IMR-90 (cell line): Measurements from ENCODE around the gene IFFO2. TPM values are rescaled to one million over a fixed set of nuclear protein-coding genes. Genes with fewer than 3 reads are reported as not detected.

Experiments
- ATAC-seq: fragments of 200-7000 bp; cut with Tn5 transposase; 2 replicates; pipeline ENCODE4 v1.9.1; 2020; ENCODE audit warnings: low read depth, mild to moderate bottlenecking, moderate library complexity
- BruUV-seq: library from RNA; stranded (reverse); fragments of 400-500 nt; replicated peaks from 2 replicates; lab custom pipeline; 2021; lab: Mats Ljungman, UMichigan
- CTCF ChIA-PET: fragments of 300-600 bp; formaldehyde crosslinking; extraction: SDS; loops from one replicate; lab custom pipeline; 2021; ENCODE audit warnings: antibody characterized with exemption; lab: Yijun Ruan, JAX
- POLR2A ChIA-PET: fragments of 300-600 bp; sonication (Branson Sonifier 250); formaldehyde crosslinking; loops from one replicate; lab custom pipeline; 2022; ENCODE audit warnings: antibody characterized with exemption; ENCODE audit not compliant: unreplicated experiment; lab: Charles Lee
- DNase-seq: peaks from one replicate; pipeline ENCODE4 v3.0.0; 2013
- H2AFZ ChIP-seq: replicated peaks from 2 replicates; pipeline ENCODE3; 2013; ENCODE audit warnings: low read length, mild to moderate bottlenecking; ENCODE audit not compliant: poor library complexity
- H2AK5ac ChIP-seq: 2 replicates; pipeline ENCODE4 v1.6.1; 2013; ENCODE audit warnings: low read depth, low read length, inconsistent platforms
- H2AK9ac ChIP-seq: replicated peaks from 2 replicates; pipeline ENCODE3; 2013; ENCODE audit warnings: mild to moderate bottlenecking, low read depth, low read length, moderate library complexity; ENCODE audit not compliant: poor library complexity
- H2BK120ac ChIP-seq: 2 replicates; pipeline ENCODE4 v1.6.1; 2013; ENCODE audit warnings: low read depth, low read length, inconsistent platforms
- H2BK15ac ChIP-seq: 3 replicates; pipeline ENCODE4 v1.6.1; 2013; ENCODE audit warnings: low read depth, low read length, inconsistent platforms
- H2BK20ac ChIP-seq: 2 replicates; pipeline ENCODE4 v1.6.1; 2013; ENCODE audit warnings: low read depth, mild to moderate bottlenecking, inconsistent platforms, low read length, moderate library complexity
- H2BK5ac ChIP-seq: 2 replicates; pipeline ENCODE4 v1.6.1; 2013; ENCODE audit warnings: mild to moderate bottlenecking, low read depth, low read length, inconsistent platforms; ENCODE audit not compliant: poor library complexity, severe bottlenecking
- H3K14ac ChIP-seq: replicated peaks from 2 replicates; pipeline ENCODE4 v1.6.1; 2013; ENCODE audit warnings: low read depth, low read length, inconsistent platforms
- H3K18ac ChIP-seq: 2 replicates; pipeline ENCODE4 v1.6.1; 2013; ENCODE audit warnings: low read depth, low read length, control low read depth
- H3K23ac ChIP-seq: 2 replicates; pipeline ENCODE4 v1.6.1; 2013; ENCODE audit warnings: low read depth, low read length, inconsistent platforms
- H3K27ac ChIP-seq: 2 replicates; pipeline ENCODE4 v1.5.1; 2013; ENCODE audit warnings: mild to moderate bottlenecking, control low read depth, low read length; ENCODE audit not compliant: insufficient read depth
- H3K27me3 ChIP-seq: 2 replicates; pipeline ENCODE4 v1.6.1; 2013; ENCODE audit warnings: low read length; ENCODE audit not compliant: control insufficient read depth, insufficient read depth
- H3K36me3 ChIP-seq: 2 replicates; pipeline ENCODE4 v1.6.1; 2013; ENCODE audit warnings: low read length, mixed read lengths; ENCODE audit not compliant: control insufficient read depth, insufficient read depth
- H3K4ac ChIP-seq: 2 replicates; pipeline ENCODE4 v1.6.1; 2013; ENCODE audit warnings: low read depth, low read length, inconsistent platforms
- H3K4me1 ChIP-seq: 2 replicates; pipeline ENCODE4 v1.6.1; 2013; ENCODE audit warnings: low read length, mixed read lengths; ENCODE audit not compliant: control insufficient read depth, insufficient read depth
- H3K4me2 ChIP-seq: 2 replicates; pipeline ENCODE4 v1.6.1; 2013; ENCODE audit warnings: low read depth, mild to moderate bottlenecking, control low read depth, low read length, moderate library complexity
- H3K4me3 ChIP-seq: 2 replicates; pipeline ENCODE4 v1.5.1; 2013; ENCODE audit warnings: low read depth, mild to moderate bottlenecking, control low read depth, low read length, moderate library complexity; ENCODE audit not compliant: insufficient read depth
- H3K56ac ChIP-seq: 2 replicates; pipeline ENCODE4 v1.6.1; 2013; ENCODE audit warnings: low read length, inconsistent platforms; ENCODE audit not compliant: insufficient read depth; ENCODE audit errors: extremely low read depth
- H3K79me1 ChIP-seq, 2 experiments: 2 replicates each; pipeline ENCODE4 v1.6.1; 2013; ENCODE audit warnings: low read length in 2 of 2, inconsistent platforms in 1 of 2, low read depth in 1 of 2
- H3K9ac ChIP-seq: 2 replicates; pipeline ENCODE4 v1.6.1; 2013; ENCODE audit warnings: low read depth, low read length, control low read depth
- H3K9me1 ChIP-seq: 2 replicates; pipeline ENCODE4 v1.6.1; 2013; ENCODE audit warnings: low read length, inconsistent platforms; ENCODE audit not compliant: insufficient read depth
- H3K9me3 ChIP-seq: 2 replicates; pipeline ENCODE4 v1.6.1; 2013; ENCODE audit warnings: low read length; ENCODE audit not compliant: control insufficient read depth, insufficient read depth
- H4K20me1 ChIP-seq: 2 replicates; pipeline ENCODE4 v1.6.1; 2013; ENCODE audit warnings: low read length, inconsistent platforms; ENCODE audit not compliant: insufficient read depth
- H4K5ac ChIP-seq: 2 replicates; pipeline ENCODE4 v1.6.1; 2013; ENCODE audit warnings: mild to moderate bottlenecking, low read depth, low read length, control low read depth
- H4K8ac ChIP-seq, 2 experiments: 2 replicates each; pipeline ENCODE4 v1.6.1; 2013; ENCODE audit warnings: low read depth in 2 of 2, low read length in 2 of 2, control low read depth in 1 of 2, inconsistent platforms in 1 of 2
- H4K91ac ChIP-seq: 2 replicates; pipeline ENCODE4 v1.6.1; 2013; ENCODE audit warnings: low read depth, low read length, inconsistent platforms; ENCODE audit not compliant: insufficient read depth
- CEBPB ChIP-seq: IDR thresholded peaks from 2 replicates; pipeline ENCODE4 v1.6.1; 2012; ENCODE audit warnings: low read depth, low read length, improper control_type of control experiment
- RCOR1 ChIP-seq: IDR thresholded peaks from 2 replicates; pipeline ENCODE4 v1.6.1; 2012; ENCODE audit warnings: mild to moderate bottlenecking, low read length, improper control_type of control experiment; ENCODE audit not compliant: insufficient replicate concordance
- WGBS, 2 experiments: methylation state at CpG; one replicate each; pipeline versions ENCODE4 v1.1.5 to v1.1.7; 2013; ENCODE audit warnings: missing lambda C conversion rate in 2 of 2; ENCODE audit not compliant: insufficient read length in 1 of 2; ENCODE audit errors: extremely low coverage in 2 of 2; 5-methylcytosine and 5-hydroxymethylcytosine counted together
- dilution Hi-C: fragments of 300-500 bp; cut with HindIII; formaldehyde crosslinking; loops from one replicate; pipeline ENCODE4 v1.14.3; 2018; ENCODE audit warnings: low sequenced_read_pairs; ENCODE audit not compliant: unreplicated experiment
- in situ Hi-C: fragments of 300-500 bp; cut with MboI; formaldehyde crosslinking; loops from 3 replicates; pipeline ENCODE4 v1.14.3; 2019; ENCODE audit warnings: low sequenced_read_pairs, inconsistent platforms, mixed read lengths
- intact Hi-C: fragments of 100-400 bp; cut with micrococcal nuclease; formaldehyde crosslinking; loops from 2 replicates; pipeline ENCODE4 v1.10.0; 2022
- polyA plus RNA-seq, 3 experiments: library from polyadenylated mRNA; depleted of rRNA; stranded (reverse); fragments of >200 nt; gene quantifications; 2 replicates each; pipeline ENCODE4 v1.2.3, GENCODE V29; 2012; ENCODE audit warnings: low replicate concordance in 1 of 3
- total RNA-seq: library from RNA; depleted of rRNA; stranded (reverse); fragments of >200 nt; gene quantifications from 2 replicates; pipeline ENCODE4 v1.2.3, GENCODE V29; 2012
- TF ChIP-seq, protein P1 (sequence below): conservative IDR thresholded peaks from 2 replicates; pipeline ENCODE4 v1.5.1; 2012; ENCODE audit warnings: mild to moderate bottlenecking, low read depth, low read length, improper control_type of control experiment

IFFO2 gene
- total and polyA plus RNA-seq, 2 of the 4 experiments (the other 2 are of a cell fraction) = 14.5 to 18.2 TPM

- TF ChIP-seq, protein P1, sequence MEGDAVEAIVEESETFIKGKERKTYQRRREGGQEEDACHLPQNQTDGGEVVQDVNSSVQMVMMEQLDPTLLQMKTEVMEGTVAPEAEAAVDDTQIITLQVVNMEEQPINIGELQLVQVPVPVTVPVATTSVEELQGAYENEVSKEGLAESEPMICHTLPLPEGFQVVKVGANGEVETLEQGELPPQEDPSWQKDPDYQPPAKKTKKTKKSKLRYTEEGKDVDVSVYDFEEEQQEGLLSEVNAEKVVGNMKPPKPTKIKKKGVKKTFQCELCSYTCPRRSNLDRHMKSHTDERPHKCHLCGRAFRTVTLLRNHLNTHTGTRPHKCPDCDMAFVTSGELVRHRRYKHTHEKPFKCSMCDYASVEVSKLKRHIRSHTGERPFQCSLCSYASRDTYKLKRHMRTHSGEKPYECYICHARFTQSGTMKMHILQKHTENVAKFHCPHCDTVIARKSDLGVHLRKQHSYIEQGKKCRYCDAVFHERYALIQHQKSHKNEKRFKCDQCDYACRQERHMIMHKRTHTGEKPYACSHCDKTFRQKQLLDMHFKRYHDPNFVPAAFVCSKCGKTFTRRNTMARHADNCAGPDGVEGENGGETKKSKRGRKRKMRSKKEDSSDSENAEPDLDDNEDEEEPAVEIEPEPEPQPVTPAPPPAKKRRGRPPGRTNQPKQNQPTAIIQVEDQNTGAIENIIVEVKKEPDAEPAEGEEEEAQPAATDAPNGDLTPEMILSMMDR = no peak
- no peak for TF ChIP-seq CEBPB
Measured at GRCh38 chr1:19003371-19004290, 47.2 kb upstream of the IFFO2 start (continued).

DNA sequence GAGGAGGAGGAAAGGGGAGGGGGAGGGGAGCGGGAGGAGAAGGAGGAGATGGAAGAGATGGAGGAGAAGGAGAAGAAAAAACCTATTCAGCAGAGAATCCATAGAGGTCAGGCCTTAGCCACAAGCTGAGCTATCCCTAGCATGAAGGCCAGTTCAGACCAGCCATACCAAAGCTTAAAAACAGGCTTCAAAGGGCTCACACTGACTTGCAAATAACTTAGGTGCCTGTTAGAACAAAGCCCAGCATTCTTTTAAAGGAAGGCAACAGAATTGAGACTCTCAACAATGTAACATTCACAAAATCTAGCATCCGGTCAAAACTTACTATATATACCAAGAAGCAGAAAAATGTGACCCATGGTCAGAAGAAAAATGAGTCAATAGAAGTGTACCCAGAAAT is 43.6 kb upstream of the IFFO2 start:
- no TSS peak for BruUV-seq
- no peak overlapping the region for H2AFZ ChIP-seq
- 0 out of 2 replicates have a peak, but pooled peaks cover 3% of the 10 kb centered on the region for H3K9me1 ChIP-seq
- peaks cover 6% of the 10 kb centered on the region for H3K9me3 ChIP-seq
- H3K4ac ChIP-seq = no peak overlapping the region
- CTCF ChIA-PET = no interaction called here
- H4K20me1 ChIP-seq = no peaks in the 10 kb centered on the region
- no peak overlapping the region for H2BK120ac ChIP-seq
- H3K27ac ChIP-seq = no peak overlapping the region
- H2BK5ac ChIP-seq = no peak overlapping the region
- in situ Hi-C loops (no loop called here), dilution Hi-C loops (no loop called here), intact Hi-C loops (no loop called here)
- H3K56ac ChIP-seq = no peak overlapping the region
- H3K4me2 ChIP-seq = no peak overlapping the region
- no peak overlapping the region for H3K9ac ChIP-seq
- H4K91ac ChIP-seq = no peak overlapping the region
- H4K8ac ChIP-seq = no peak overlapping the region
- H3K27me3 ChIP-seq = no peaks in the 10 kb centered on the region; the same call in 1 of the 2 replicates
- no peak overlapping the region for H2AK9ac ChIP-seq
- H2BK15ac ChIP-seq = no peak overlapping the region; the same call in 2 of the 3 replicates
- H3K36me3 ChIP-seq = no peaks in the 10 kb centered on the region
- no peaks in the 10 kb centered on the region for H3K79me1 ChIP-seq
- H4K5ac ChIP-seq = no peak overlapping the region
- no peak overlapping the region for H3K4me3 ChIP-seq
- ATAC-seq (no peak), DNase-seq (no peak)
- POLR2A ChIA-PET = no interaction called here
- no peak overlapping the region for H3K14ac ChIP-seq
- H2BK20ac ChIP-seq = no peak overlapping the region
- TF ChIP-seq RCOR1 = no peak
- H3K23ac ChIP-seq = no peak overlapping the region
- no CpG with 5 or more reads among the region's 2 CpGs for WGBS, 2 experiments
- H3K4me1 ChIP-seq = no peaks in the 10 kb centered on the region
- H2AK5ac ChIP-seq = no peak overlapping the region
- no peak overlapping the region for H3K18ac ChIP-seq
